K562 (cell line): Measurements from ENCODE around the gene FUT2. TPM values are rescaled to one million over a fixed set of nuclear protein-coding genes. Genes with fewer than 3 reads are reported as not detected.

ENCODE experiments used
- ATAC-seq: fragments of 200-7000 bp; cut with Tn5 transposase; 3 replicates; pipeline ENCODE4 v1.9.1; 2020; ENCODE audit warnings: moderate library complexity
- BruUV-seq: library from RNA; stranded (reverse); fragments of 400-500 nt; replicated peaks from 2 replicates; lab custom pipeline; 2021; lab: Mats Ljungman, UMichigan
- CTCF ChIA-PET: fragments of 300-600 bp; formaldehyde crosslinking; extraction: SDS; loops from one replicate; lab custom pipeline; 2021; ENCODE audit warnings: low intra/inter-chr PET ratio; lab: Yijun Ruan, JAX
- POLR2A ChIA-PET: fragments of 300-600, 350-650 bp; sonication (Branson Sonifier 250); formaldehyde crosslinking; extraction: SDS; loops from one replicate; lab custom pipeline; 2021; ENCODE audit warnings: antibody characterized with exemption, inconsistent platforms; lab: Yijun Ruan, JAX
- DNase-seq, 4 experiments: peaks; one replicate each; pipeline versions ENCODE4 v3.0.0 to v3.0.0-alpha.2; 2011 to 2018; ENCODE audit warnings: low spot score in 3 of 4, mixed read lengths in 3 of 4; ENCODE audit errors: extremely low read depth in 1 of 4
- FAIRE-seq: peaks from 2 replicates; lab custom pipeline; 2011; peaks lifted over from hg19 to GRCh38; lab: Jason Lieb, UNC
- H2AFZ ChIP-seq: 2 replicates; pipeline ENCODE4 v1.6.0; 2011; ENCODE audit warnings: low read depth, low read length, control low read depth, inconsistent platforms
- H3K27ac ChIP-seq: fragments of 200-600 bp; 3 replicates; pipeline ENCODE4 v1.8.0; 2011; ENCODE audit warnings: low read depth, mild to moderate bottlenecking, control low read depth, inconsistent platforms, low read length, moderate library complexity, mixed read lengths; ENCODE audit errors: extremely low read depth
- H3K27me3 ChIP-seq, 2 experiments: fragments of 300-600 bp in 1 of 2; 2 replicates in 1 of 2; 3 replicates in 1 of 2; pipeline versions ENCODE4 v1.6.0 to v1.8.0; 2011; ENCODE audit warnings: inconsistent platforms in 2 of 2, low read length in 2 of 2, mild to moderate bottlenecking in 1 of 2, mixed read lengths in 1 of 2, moderate library complexity in 1 of 2; ENCODE audit not compliant: control insufficient read depth in 2 of 2, insufficient read depth in 2 of 2
- H3K36me3 ChIP-seq: fragments of 300-600 bp; 3 replicates; pipeline ENCODE4 v1.8.0; 2011; ENCODE audit warnings: mild to moderate bottlenecking, low read length, inconsistent platforms; ENCODE audit not compliant: control insufficient read depth, insufficient read depth
- H3K4me1 ChIP-seq, 2 experiments: fragments of 200-600 bp in 1 of 2; replicated peaks in 1 of 2; 2 replicates in 1 of 2; 3 replicates in 1 of 2; pipeline versions ENCODE4 v1.5.1 to v1.8.0; 2011; ENCODE audit warnings: inconsistent platforms in 2 of 2, low read length in 2 of 2, mild to moderate bottlenecking in 1 of 2, mixed read lengths in 1 of 2, moderate library complexity in 1 of 2; ENCODE audit not compliant: control insufficient read depth in 2 of 2, insufficient read depth in 2 of 2
- H3K4me2 ChIP-seq: 2 replicates; pipeline ENCODE4 v1.6.1; 2011; ENCODE audit warnings: low read length, control low read depth, inconsistent platforms, mixed read lengths; ENCODE audit not compliant: insufficient read depth
- H3K4me3 ChIP-seq: fragments of 200-600 bp; sonication (generic), shearing (Covaris generic); 2 replicates; pipeline ENCODE4 v1.5.1; 2016; ENCODE audit warnings: control low read depth, inconsistent platforms
- H3K79me2 ChIP-seq: fragments of 200-600 bp; 3 replicates; pipeline ENCODE4 v1.8.0; 2011; ENCODE audit warnings: low read length, inconsistent platforms; ENCODE audit not compliant: control insufficient read depth, insufficient read depth
- H3K9ac ChIP-seq, 2 experiments: 2 replicates each; pipeline versions ENCODE4 v1.6.0 to v1.6.1; 2011; ENCODE audit warnings: low read depth in 2 of 2, low read length in 2 of 2, control low read depth in 1 of 2, inconsistent platforms in 1 of 2, mild to moderate bottlenecking in 1 of 2, mixed read lengths in 1 of 2; ENCODE audit not compliant: insufficient read depth in 1 of 2
- H3K9me1 ChIP-seq: one replicate; pipeline ENCODE4 v1.6.0; 2011; ENCODE audit warnings: inconsistent platforms, mild to moderate bottlenecking, low read length, moderate library complexity; ENCODE audit not compliant: control insufficient read depth, insufficient read depth
- H3K9me3 ChIP-seq: replicated peaks from 2 replicates; pipeline ENCODE4 v1.5.1; 2011; ENCODE audit warnings: low read depth, low read length, inconsistent platforms; ENCODE audit not compliant: control insufficient read depth, insufficient read depth
- H4K20me1 ChIP-seq: replicated peaks from 2 replicates; pipeline ENCODE4 v1.6.1; 2011; ENCODE audit warnings: low read length, inconsistent platforms, mixed read lengths; ENCODE audit not compliant: control insufficient read depth, insufficient read depth
- RFX7 ChIP-seq: fragments of 250-450 bp; sonication (Bioruptor Pico); IDR thresholded peaks from 2 replicates; pipeline ENCODE4 v1.5.1; 2021; ENCODE audit warnings: mild to moderate bottlenecking
- ZFPM2 ChIP-seq: fragments of 250-450 bp; sonication (Bioruptor Pico); IDR thresholded peaks from 2 replicates; pipeline ENCODE4 v1.5.1; 2022; ENCODE audit warnings: mild to moderate bottlenecking
- ZNF134 ChIP-seq: fragments of 250-450 bp; sonication (Bioruptor Pico); conservative IDR thresholded peaks from 2 replicates; pipeline ENCODE4 v1.4.0; 2020
- ZNF696 ChIP-seq: fragments of 250-450 bp; sonication (Bioruptor Pico); conservative IDR thresholded peaks from 2 replicates; pipeline ENCODE4 v1.4.0; 2020; ENCODE audit warnings: mild to moderate bottlenecking, moderate library complexity
- WGBS: fragments of 100-300 bp; shearing (Covaris generic); methylation state at CpG from one replicate; pipeline ENCODE4 v1.1.6; 2016; ENCODE audit warnings: low coverage, mixed read lengths; ENCODE audit not compliant: insufficient coverage; ENCODE audit errors: missing lambda C conversion rate; 5-methylcytosine and 5-hydroxymethylcytosine counted together
- in situ Hi-C: fragments of 300-500 bp; cut with MboI; formaldehyde crosslinking; loops from 4 replicates; pipeline ENCODE4 v1.15.0; 2018; ENCODE audit warnings: inconsistent platforms, mixed read lengths
- intact Hi-C: fragments of 100-400 bp; cut with micrococcal nuclease; formaldehyde crosslinking; loops from 2 replicates; pipeline ENCODE4 v1.14.2; 2022
- polyA plus RNA-seq, 8 experiments: library from polyadenylated mRNA; depleted of rRNA in 4 of 8; stranded (reverse) in 5 of 8; unstranded in 3 of 8; fragments of >200 nt; fragmentation: Nextera tagmentation in 2 of 8; fragmentation: Illumina TruSeq in 1 of 8; extraction: Ambion mirVana in 2 of 8; extraction: Trizol in 1 of 8; gene quantifications; 2 replicates each; pipeline versions ENCODE4 v1.2.1 to v1.2.3, GENCODE V29; 2011 to 2014; ENCODE audit warnings: inconsistent platforms in 1 of 8, missing spikeins in 1 of 8
- total RNA-seq, 7 experiments: library from RNA; depleted of rRNA in 6 of 7; stranded (reverse); fragments of >200 nt in 6 of 7; fragmentation: Illumina TruSeq in 2 of 7; extraction: Trizol in 2 of 7; gene quantifications; 2 replicates each; pipeline versions ENCODE4 v1.2.1 to v1.2.3, GENCODE V29; 2011 to 2021; ENCODE audit warnings: low replicate concordance in 1 of 7

Gene FUT2
- total and polyA plus RNA-seq, 9 of the 15 experiments (the other 6 are each of a cell fraction or from before 2014, with no cell fraction given): 0.03 to 0.04 TPM; not detected in 7

- CTCF ChIA-PET: interaction anchor here (1.1 kb wide), 1 partner anchor 111 kb away, joined by 5 read pairs; no protein-coding TSS in a partner anchor
- Histone ChIP-seq H4K20me1 (no peaks in the 10 kb centered on the region), H3K9me1 (no peaks in the 10 kb centered on the region), H3K27ac (no peak overlapping the region), H3K79me2 (no peaks in the 10 kb centered on the region), H3K4me2 (no peak overlapping the region), H3K9me3 (no peaks in the 10 kb centered on the region), H3K27me3 (no peaks in the 10 kb centered on the region), H3K4me1 (peaks cover 13 to 60% of the 10 kb centered on the region in 2 experiments; a peak in 4 of 5 replicates), H3K9ac (0 out of 4 replicates have a peak overlapping the region, but pooled peaks of 1 of the 2 experiments have one; percentile 2), H3K4me3 (no peak overlapping the region), H2AFZ (no peak overlapping the region), H3K36me3 (no peaks in the 10 kb centered on the region)
- in situ Hi-C loops: no loop called here
- intact Hi-C loops: loop anchor here (2.0 kb wide), 1 partner anchor 40 kb away; no protein-coding TSS in a partner anchor
- DNase-seq: no peak
- no TSS peak for BruUV-seq
- no peak for FAIRE-seq
- POLR2A ChIA-PET: interaction anchor here (0.6 to 1.0 kb wide), 5 partner anchors 9 to 1127 kb away, joined by 3 to 4 read pairs (median 4); partner anchors contain the start of gene PLEKHA4
- WGBS: 82% methylated on average over 12 of the region's 19 CpGs
- no peak for TF ChIP-seq RFX7
- no peak for TF ChIP-seq ZFPM2 (CRISPR knock-in tag)
- no peak for TF ChIP-seq ZNF696 (CRISPR knock-in tag)
- TF ChIP-seq ZNF134 (CRISPR knock-in tag): no peak
- no peak for ATAC-seq
These were observed 21.5 kb upstream of the FUT2 start for GRCh38 chr19:48674216-48674809.
